Measurements from ENCODE around the gene FALEC.

Gene FALEC

GRCh38 chr1:150575072-150575489, 59.5 kb downstream of the FALEC start:
- peak overlapping the region; percentile 88 for H3K4me3 ChIP-seq (ENCODE audit: low read depth, low read length)
- TF ChIP-seq POLR2A (IDR thresholded peaks at IDR 0.05; ENCODE audit: extremely low read depth, insufficient read length) (no peak), MAX (IDR thresholded peaks at IDR 0.05; ENCODE audit: low read depth, low read length) (no peak), CTCF (IDR thresholded peaks at IDR 0.05; ENCODE audit: low read depth, low read length) (no peak), MYC (IDR thresholded peaks at IDR 0.05; ENCODE audit: low read depth, low read length) (no peak)
- DNase-seq (ENCODE audit: low read depth), result no peak

- H3K4me3 ChIP-seq (ENCODE audit: low read depth, low read length), result peak overlapping the region; percentile 88
- DNase-seq (ENCODE audit: low read depth), result no peak
- TF ChIP-seq MAX (IDR thresholded peaks at IDR 0.05; ENCODE audit: low read depth, low read length), result no peak
- no peak for TF ChIP-seq POLR2A (IDR thresholded peaks at IDR 0.05; ENCODE audit: extremely low read depth, insufficient read length)
- TF ChIP-seq MYC (IDR thresholded peaks at IDR 0.05; ENCODE audit: low read depth, low read length), result no peak
- no peak for TF ChIP-seq CTCF (IDR thresholded peaks at IDR 0.05; ENCODE audit: low read depth, low read length)
Measured at GRCh38 chr1:150575518-150576366, 60.2 kb downstream of the FALEC start.

GRCh38 chr1:150576367-150576711, 60.8 kb downstream of the FALEC start:
- peak overlapping the region; percentile 88 for H3K4me3 ChIP-seq (ENCODE audit: low read depth, low read length)
- no peak for DNase-seq (ENCODE audit: low read depth)
- no peak for TF ChIP-seq POLR2A (IDR thresholded peaks at IDR 0.05; ENCODE audit: extremely low read depth, insufficient read length)
- TF ChIP-seq MYC (IDR thresholded peaks at IDR 0.05; ENCODE audit: low read depth, low read length), result no peak

- DNase-seq (ENCODE audit: low read depth), result no peak
- TF ChIP-seq MYC (IDR thresholded peaks at IDR 0.05; ENCODE audit: low read depth, low read length), result no peak
- no peak for TF ChIP-seq CTCF (IDR thresholded peaks at IDR 0.05; ENCODE audit: low read depth, low read length)
- no peak for TF ChIP-seq MAX (IDR thresholded peaks at IDR 0.05; ENCODE audit: low read depth, low read length)
- no peak for TF ChIP-seq POLR2A (IDR thresholded peaks at IDR 0.05; ENCODE audit: extremely low read depth, insufficient read length)
- peak overlapping the region; percentile 88 for H3K4me3 ChIP-seq (ENCODE audit: low read depth, low read length)
Measured at GRCh38 chr1:150576794-150577556, 61.4 kb downstream of the FALEC start.

GRCh38 chr1:150577557-150578271, 62.2 kb downstream of the FALEC start:
- TF ChIP-seq CTCF (IDR thresholded peaks at IDR 0.05; ENCODE audit: low read depth, low read length) (no peak), MAX (IDR thresholded peaks at IDR 0.05; ENCODE audit: low read depth, low read length) (no peak), POLR2A (IDR thresholded peaks at IDR 0.05; ENCODE audit: extremely low read depth, insufficient read length) (no peak), MYC (IDR thresholded peaks at IDR 0.05; ENCODE audit: low read depth, low read length) (no peak)
- DNase-seq (ENCODE audit: low read depth), result peak; percentile 41

More at GRCh38 chr1:150577557-150578271, 62.2 kb downstream of the FALEC start:
- H3K4me3 ChIP-seq (ENCODE audit: low read depth, low read length), result peak overlapping the region; percentile 88

Measured in NB4 (cell line).